Lower leg skin (tissue), 4 donors: Measurements from ENCODE around the gene DIRAS1. TPM values are rescaled to one million over a fixed set of nuclear protein-coding genes. Genes with fewer than 3 reads are reported as not detected.

Experiments
- DNase-seq, 2 donors: peaks; one replicate each; pipeline ENCODE4 v3.0.0-alpha.2; 2019; ENCODE audit warnings: low spot score in 2 of 2
- H3K4me3 ChIP-seq: fragments of 200-600 bp; sonication (generic); 2 replicates; pipeline ENCODE4 v1.5.1; 2017; ENCODE audit warnings: mild to moderate bottlenecking, low read depth; ENCODE audit not compliant: poor library complexity, severe bottlenecking
- CTCF ChIP-seq, 3 donors: fragments of 450-650 bp; IDR thresholded peaks; one replicate each; pipeline ENCODE4 v1.5.1; 2016; ENCODE audit warnings: antibody characterized with exemption in 3 of 3, mild to moderate bottlenecking in 3 of 3, moderate library complexity in 2 of 3
- POLR2A ChIP-seq, 2 donors: fragments of 450-650 bp; IDR thresholded peaks; one replicate each; pipeline ENCODE4 v1.6.1; 2016 to 2017; ENCODE audit warnings: antibody characterized with exemption in 2 of 2, mild to moderate bottlenecking in 1 of 2, moderate library complexity in 1 of 2
- WGBS, 2 donors: methylation state at CpG; one replicate each; pipeline ENCODE4 v1.1.5; 2018; 5-methylcytosine and 5-hydroxymethylcytosine counted together
- intact Hi-C: fragments of 100-400 bp; cut with DNase I; formaldehyde crosslinking; loops from one replicate; pipeline ENCODE4 v1.15.0; 2023; ENCODE audit warnings: low total_unique reads
- total RNA-seq, 4 donors: library from RNA; depleted of rRNA; stranded (reverse); fragments of >200 nt; gene quantifications; one replicate each; pipeline ENCODE4 v1.1.0, GENCODE V29; 2016

DIRAS1 gene
- total RNA-seq, 4 donors from 2014 or later, result 0.46 to 6.1 (median 3.4) TPM

DNA sequence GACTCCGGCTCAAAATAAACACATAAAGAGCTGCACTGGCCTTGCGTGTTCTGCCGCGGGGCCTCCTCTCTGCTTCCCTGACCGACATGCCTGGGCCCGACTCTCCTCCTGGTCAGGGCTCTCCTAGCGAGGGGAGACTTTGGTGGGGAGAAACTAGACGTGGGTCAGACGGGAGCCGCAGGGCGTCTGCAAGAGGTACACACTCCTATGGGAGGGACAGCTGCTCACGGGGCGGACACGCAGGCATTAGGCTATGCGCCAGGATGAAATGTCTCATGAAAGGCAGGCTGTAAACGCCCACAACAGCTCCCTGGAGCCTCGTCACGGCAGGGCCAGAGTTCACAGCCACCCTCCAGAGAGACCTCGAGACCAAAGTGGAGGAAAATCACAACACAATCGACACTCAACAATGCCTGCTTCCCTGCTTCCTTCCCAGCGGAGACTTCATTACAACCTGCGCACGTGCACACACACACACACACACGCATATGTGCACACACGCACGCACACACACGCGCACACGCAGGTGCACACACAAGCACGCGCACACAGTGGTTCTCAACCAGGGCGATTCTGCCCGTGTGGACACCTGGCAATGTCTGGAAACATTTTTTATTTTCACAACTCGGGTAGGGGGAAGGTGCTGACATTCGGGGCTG is 12.9 kb upstream of the DIRAS1 start:
- intact Hi-C loops, result no loop called here
- DNase-seq, result no peak
- TF ChIP-seq POLR2A (IDR thresholded peaks at IDR 0.05) (no peak), CTCF (IDR thresholded peaks at IDR 0.05) (no peak)
- no peak overlapping the region for H3K4me3 ChIP-seq
- WGBS, 2 donors, result 65 to 70% methylated on average over 35 of the region's 35 CpGs

GRCh38 chr19:2732883-2733282 is 11.7 kb upstream of the DIRAS1 start:
- 93 to 95% methylated on average over 21 to 35 of the region's 38 CpGs for WGBS, 2 donors

DNA sequence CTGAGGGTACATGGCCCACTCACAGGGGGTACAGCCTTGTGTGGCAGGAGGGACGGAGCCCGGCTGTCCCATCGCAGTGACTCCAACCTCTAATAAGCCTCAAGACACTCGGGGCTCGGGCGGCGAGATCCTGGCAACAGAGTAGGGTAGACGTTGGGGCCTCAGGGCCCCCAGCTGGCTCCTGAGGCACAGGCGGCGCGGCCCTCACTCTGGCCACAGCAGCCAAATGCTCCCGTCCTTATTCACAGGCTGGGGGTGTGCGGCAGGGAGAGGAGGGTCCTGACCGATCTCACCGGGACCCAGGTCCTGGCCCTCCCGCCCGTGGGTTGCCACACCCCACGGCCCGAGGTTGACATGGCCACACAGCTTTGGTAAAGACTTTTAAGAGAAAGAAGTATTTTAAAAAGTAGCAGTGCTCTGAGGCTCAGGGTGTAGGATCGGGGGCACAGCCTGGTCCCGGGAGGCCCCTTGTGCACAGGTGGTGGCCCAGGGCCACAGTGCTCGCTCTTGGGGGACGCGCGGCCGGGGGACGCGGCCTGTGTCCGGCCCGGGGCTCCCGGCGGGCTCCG is 11.1 kb upstream of the DIRAS1 start:
- TF ChIP-seq POLR2A (IDR thresholded peaks at IDR 0.05) (no peak), CTCF (IDR thresholded peaks at IDR 0.05) (no peak)
- WGBS, 2 donors, result 89 to 94% methylated on average over 33 of the region's 33 CpGs
- DNase-seq, result no peak
- no peak overlapping the region for H3K4me3 ChIP-seq
- intact Hi-C loops, result no loop called here

More at GRCh38 chr19:2732883-2733282, 11.7 kb upstream of the DIRAS1 start:
- TF ChIP-seq POLR2A (IDR thresholded peaks at IDR 0.05) (no peak), CTCF (IDR thresholded peaks at IDR 0.05) (no peak)
- H3K4me3 ChIP-seq, result no peak overlapping the region
- intact Hi-C loops, result no loop called here
- no peak for DNase-seq

GRCh38 chr19:2731181-2731995 is 10.2 kb upstream of the DIRAS1 start:
- TF ChIP-seq POLR2A (IDR thresholded peaks at IDR 0.05), result no peak
- no peak for TF ChIP-seq CTCF (IDR thresholded peaks at IDR 0.05)
- no peak for DNase-seq
- WGBS, 2 donors, result 84 to 88% methylated on average over 35 to 41 of the region's 41 CpGs

DNA sequence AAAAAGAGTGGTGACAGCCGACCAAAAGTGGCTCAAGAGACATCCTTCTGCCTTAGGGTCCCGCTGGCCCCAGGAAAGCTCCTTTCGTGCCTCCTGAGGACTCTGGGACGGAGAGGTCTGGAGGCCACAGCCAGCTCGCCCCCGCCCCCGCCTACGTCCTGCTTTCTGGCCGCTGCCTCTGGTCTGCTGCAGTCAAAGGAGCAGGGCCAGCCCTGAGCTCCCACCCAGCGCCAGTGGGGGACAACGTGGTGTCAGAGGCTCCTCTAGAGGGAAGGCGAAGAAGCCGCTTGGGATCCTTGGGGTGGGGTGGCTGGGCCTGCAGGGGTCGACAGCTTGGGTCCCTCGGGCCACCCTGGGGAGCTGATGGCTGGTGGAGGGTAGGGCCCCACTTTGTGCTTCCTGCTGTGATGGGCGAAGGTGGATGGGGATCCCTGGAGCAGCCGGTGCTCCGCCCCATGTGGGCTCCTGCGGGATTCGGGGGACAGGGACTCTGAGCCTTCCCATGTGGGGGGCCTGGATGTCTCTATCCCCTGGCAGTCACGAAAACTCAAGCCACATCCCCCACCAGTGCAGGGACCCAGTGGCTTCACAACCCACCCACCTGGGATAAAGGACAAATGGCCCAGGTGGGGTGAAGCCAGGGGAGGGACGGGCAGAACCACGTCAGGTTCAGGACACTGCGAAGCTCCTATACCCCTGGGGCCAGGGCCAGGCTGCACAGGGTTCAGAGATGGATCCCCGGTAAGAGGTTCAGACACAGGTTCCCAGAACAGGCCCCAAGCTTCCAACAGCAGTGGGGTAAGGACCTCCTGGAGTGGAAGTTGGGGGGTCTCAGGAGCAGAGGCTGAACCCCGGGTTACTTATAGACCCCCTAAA is 9.0 kb upstream of the DIRAS1 start:
- no peak for TF ChIP-seq CTCF (IDR thresholded peaks at IDR 0.05)
- TF ChIP-seq POLR2A (IDR thresholded peaks at IDR 0.05), result no peak
- no peak overlapping the region for H3K4me3 ChIP-seq
- WGBS, 2 donors, result 88 to 90% methylated on average over 22 to 24 of the region's 26 CpGs
- no peak for DNase-seq
- intact Hi-C loops, result no loop called here

More at GRCh38 chr19:2731181-2731995, 10.2 kb upstream of the DIRAS1 start:
- intact Hi-C loops, result no loop called here
- no peak overlapping the region for H3K4me3 ChIP-seq
